HL-60/S4 treated with retinoic acid at 250 ng/mL for 4 days and 3 days (cell line): ENCODE measurements around the gene AKAP13.

Experiments
- in situ Hi-C: fragments of 300-500 bp; cut with MboI; formaldehyde crosslinking; loops from 2 replicates; pipeline ENCODE4 v1.7.0; 2022; ENCODE audit warnings: low sequenced_read_pairs

Gene AKAP13

GRCh38 chr15:85745023-85745422 lies 364.6 kb downstream of the AKAP13 start:
- in situ Hi-C loops: no loop called here

GRCh38 chr15:85745525-85746150 lies 365.2 kb downstream of the AKAP13 start:
- in situ Hi-C loops: no loop called here

GRCh38 chr15:85746641-85747040 lies 366.2 kb downstream of the AKAP13 start:
- in situ Hi-C loops: no loop called here

GRCh38 chr15:85748176-85748575 lies 367.8 kb downstream of the AKAP13 start:
- in situ Hi-C loops: no loop called here

- in situ Hi-C loops: no loop called here
Measured at GRCh38 chr15:85748729-85749128, 368.3 kb downstream of the AKAP13 start.

GRCh38 chr15:85749261-85750151 lies 369.1 kb downstream of the AKAP13 start:
- in situ Hi-C loops: no loop called here

- in situ Hi-C loops: no loop called here
Measured at GRCh38 chr15:85750319-85751290, 370.2 kb downstream of the AKAP13 start.

GRCh38 chr15:85751291-85752123 lies 371.1 kb downstream of the AKAP13 start:
- in situ Hi-C loops: no loop called here

GRCh38 chr15:85752124-85752475 lies 371.7 kb downstream of the AKAP13 start:
- in situ Hi-C loops: no loop called here

- in situ Hi-C loops: no loop called here
Measured at GRCh38 chr15:85752491-85752961, 372.1 kb downstream of the AKAP13 start.

- in situ Hi-C loops: no loop called here
Measured at GRCh38 chr15:85753261-85753660, 372.9 kb downstream of the AKAP13 start.

GRCh38 chr15:85753791-85754452 lies 373.5 kb downstream of the AKAP13 start:
- in situ Hi-C loops: no loop called here

- in situ Hi-C loops: no loop called here
Measured at GRCh38 chr15:85754989-85755388, 374.6 kb downstream of the AKAP13 start.

- in situ Hi-C loops: no loop called here
Measured at GRCh38 chr15:85755471-85755870, 375.1 kb downstream of the AKAP13 start.

- in situ Hi-C loops: no loop called here
Measured at GRCh38 chr15:85755942-85756341, 375.5 kb downstream of the AKAP13 start.

- in situ Hi-C loops: no loop called here
Measured at GRCh38 chr15:85756411-85757072, 376.1 kb downstream of the AKAP13 start.

- in situ Hi-C loops: no loop called here
Measured at GRCh38 chr15:85757073-85757938, 376.9 kb downstream of the AKAP13 start.
